ENCODE data around the gene SERPINE2.

Gene SERPINE2, protein sequence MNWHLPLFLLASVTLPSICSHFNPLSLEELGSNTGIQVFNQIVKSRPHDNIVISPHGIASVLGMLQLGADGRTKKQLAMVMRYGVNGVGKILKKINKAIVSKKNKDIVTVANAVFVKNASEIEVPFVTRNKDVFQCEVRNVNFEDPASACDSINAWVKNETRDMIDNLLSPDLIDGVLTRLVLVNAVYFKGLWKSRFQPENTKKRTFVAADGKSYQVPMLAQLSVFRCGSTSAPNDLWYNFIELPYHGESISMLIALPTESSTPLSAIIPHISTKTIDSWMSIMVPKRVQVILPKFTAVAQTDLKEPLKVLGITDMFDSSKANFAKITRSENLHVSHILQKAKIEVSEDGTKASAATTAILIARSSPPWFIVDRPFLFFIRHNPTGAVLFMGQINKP

DNA sequence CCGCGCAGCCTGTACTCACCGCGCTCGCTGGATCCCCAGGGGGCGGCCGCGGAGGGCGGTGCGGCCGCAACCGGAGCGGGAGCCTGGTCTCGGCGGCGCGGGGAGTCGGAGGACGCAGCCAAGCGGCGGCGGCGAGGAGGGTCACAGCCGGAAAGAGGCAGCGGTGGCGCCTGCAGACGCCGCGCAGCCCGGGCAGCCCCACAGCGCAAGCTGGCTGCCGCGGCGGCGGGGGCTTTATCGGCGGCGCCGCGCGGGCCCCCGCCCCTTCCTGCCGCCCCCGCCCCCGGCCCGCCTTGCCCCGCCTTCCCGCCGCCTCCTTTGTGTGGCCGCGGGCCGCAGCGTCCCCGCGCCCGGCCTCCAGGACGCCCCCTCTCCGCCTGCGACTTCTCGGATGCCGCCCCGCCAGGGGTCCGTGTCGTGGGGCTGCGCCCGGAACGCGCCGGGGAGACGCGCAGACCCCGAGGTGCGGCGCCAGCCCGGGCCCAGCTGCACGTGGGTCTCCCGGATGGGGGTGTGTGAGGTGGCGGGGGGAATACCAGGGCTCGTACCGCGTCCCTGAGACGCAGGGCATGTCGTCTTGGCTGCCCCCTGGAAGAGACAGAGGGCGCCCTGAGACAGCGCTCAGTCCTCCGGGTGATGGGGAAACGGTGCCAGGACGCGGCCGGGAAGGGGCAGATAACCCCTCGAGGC, at the start of gene SERPINE2:
SERPINE2 (minus strand) TSS at position 207 of the 690 bp plus-strand sequence. CDS start 37,386 bp downstream, outside the sequence.
- Histone ChIP-seq H3K4me3 (ENCODE audit: low read length) (peak within 1 kb of the TSS; percentile 41), H3K27me3 (ENCODE audit: control insufficient read depth, low read length) (peaks cover 58% of the 10 kb centered on the region), H3K27ac (ENCODE audit: low read depth, low read length) (no peak within 1 kb of the TSS), H3K9me3 (ENCODE audit: control insufficient read depth, insufficient read depth, low read length) (no peaks in the 10 kb centered on the region), H3K4me1 (ENCODE audit: control insufficient read depth, low read length) (peaks cover 15% of the 10 kb centered on the region), H3K4me2 (ENCODE audit: low read length) (peak within 1 kb of the TSS; percentile 47), H3K9me2 (replicated peaks; ENCODE audit: control insufficient read depth, low read length) (no peaks in the 10 kb centered on the region), H3K79me2 (ENCODE audit: control insufficient read depth, low read length) (no peaks in the 10 kb centered on the region), H3K36me3 (ENCODE audit: control insufficient read depth, low read length) (no peaks in the 10 kb centered on the region), H4K20me1 (ENCODE audit: control insufficient read depth, insufficient read depth, low read depth, low read length) (no peaks in the 10 kb centered on the region; the same call in 1 of the 2 replicates), H3F3A (ENCODE audit: control insufficient read depth, insufficient read depth) (no peaks in the 10 kb centered on the region)
- TF ChIP-seq EZH2phosphoT487 (IDR thresholded peaks at IDR 0.05; ENCODE audit: borderline replicate concordance, low read length): no peak
- TF ChIP-seq, protein P1, sequence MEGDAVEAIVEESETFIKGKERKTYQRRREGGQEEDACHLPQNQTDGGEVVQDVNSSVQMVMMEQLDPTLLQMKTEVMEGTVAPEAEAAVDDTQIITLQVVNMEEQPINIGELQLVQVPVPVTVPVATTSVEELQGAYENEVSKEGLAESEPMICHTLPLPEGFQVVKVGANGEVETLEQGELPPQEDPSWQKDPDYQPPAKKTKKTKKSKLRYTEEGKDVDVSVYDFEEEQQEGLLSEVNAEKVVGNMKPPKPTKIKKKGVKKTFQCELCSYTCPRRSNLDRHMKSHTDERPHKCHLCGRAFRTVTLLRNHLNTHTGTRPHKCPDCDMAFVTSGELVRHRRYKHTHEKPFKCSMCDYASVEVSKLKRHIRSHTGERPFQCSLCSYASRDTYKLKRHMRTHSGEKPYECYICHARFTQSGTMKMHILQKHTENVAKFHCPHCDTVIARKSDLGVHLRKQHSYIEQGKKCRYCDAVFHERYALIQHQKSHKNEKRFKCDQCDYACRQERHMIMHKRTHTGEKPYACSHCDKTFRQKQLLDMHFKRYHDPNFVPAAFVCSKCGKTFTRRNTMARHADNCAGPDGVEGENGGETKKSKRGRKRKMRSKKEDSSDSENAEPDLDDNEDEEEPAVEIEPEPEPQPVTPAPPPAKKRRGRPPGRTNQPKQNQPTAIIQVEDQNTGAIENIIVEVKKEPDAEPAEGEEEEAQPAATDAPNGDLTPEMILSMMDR (IDR thresholded peaks at IDR 0.05; ENCODE audit: low read depth, low read length, poor library complexity, severe bottlenecking): no peak

DNA sequence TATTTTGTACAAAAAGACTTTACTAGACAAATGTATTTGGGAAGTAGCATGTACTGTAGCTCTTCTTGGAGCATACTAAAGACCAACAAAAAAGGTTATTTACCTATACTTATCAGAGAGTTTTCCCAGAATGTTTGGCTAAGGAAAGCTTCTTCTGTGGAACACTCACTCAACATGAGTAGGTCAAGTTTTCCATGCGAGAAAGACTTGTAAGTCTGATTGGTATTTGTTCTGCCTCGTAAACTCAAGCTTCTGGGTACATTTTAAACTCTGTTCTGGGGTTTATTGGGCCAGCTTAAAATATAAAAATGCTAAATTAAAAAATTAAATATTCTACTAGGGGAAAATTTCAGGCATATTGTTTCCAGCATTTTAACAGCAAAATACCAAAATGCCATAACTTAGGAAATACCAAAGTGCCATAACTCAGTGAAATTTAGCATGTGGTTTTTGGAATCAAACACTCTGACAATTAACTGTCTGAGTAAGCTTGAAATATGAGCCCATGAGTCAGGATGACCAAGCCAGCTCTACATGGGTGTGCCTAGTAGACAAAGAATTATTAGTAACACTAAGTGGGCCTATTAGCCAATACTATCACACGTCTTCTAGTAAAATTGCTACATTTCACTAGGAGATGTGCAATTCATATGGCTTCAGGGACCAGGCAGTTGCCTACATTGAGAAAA, 47.3 kb upstream of the SERPINE2 start:
- Histone ChIP-seq H3K4me2 (ENCODE audit: low read length) (no peak overlapping the region), H3K9me2 (replicated peaks; ENCODE audit: control insufficient read depth, low read length) (no peaks in the 10 kb centered on the region), H3K9me3 (ENCODE audit: control insufficient read depth, insufficient read depth, low read length) (no peaks in the 10 kb centered on the region), H3K4me1 (ENCODE audit: control insufficient read depth, low read length) (no peaks in the 10 kb centered on the region), H3F3A (ENCODE audit: control insufficient read depth, insufficient read depth) (no peaks in the 10 kb centered on the region), H3K27ac (ENCODE audit: low read depth, low read length) (no peak overlapping the region), H3K36me3 (ENCODE audit: control insufficient read depth, low read length) (no peaks in the 10 kb centered on the region), H3K27me3 (ENCODE audit: control insufficient read depth, low read length) (no peaks in the 10 kb centered on the region), H3K4me3 (ENCODE audit: low read length) (no peak overlapping the region), H4K20me1 (ENCODE audit: control insufficient read depth, insufficient read depth, low read depth, low read length) (no peaks in the 10 kb centered on the region), H3K79me2 (ENCODE audit: control insufficient read depth, low read length) (no peaks in the 10 kb centered on the region)
- no peak for TF ChIP-seq EZH2phosphoT487 (IDR thresholded peaks at IDR 0.05; ENCODE audit: borderline replicate concordance, low read length)
- TF ChIP-seq, protein P1 (IDR thresholded peaks at IDR 0.05; ENCODE audit: low read depth, low read length, poor library complexity, severe bottlenecking): no peak

DNA sequence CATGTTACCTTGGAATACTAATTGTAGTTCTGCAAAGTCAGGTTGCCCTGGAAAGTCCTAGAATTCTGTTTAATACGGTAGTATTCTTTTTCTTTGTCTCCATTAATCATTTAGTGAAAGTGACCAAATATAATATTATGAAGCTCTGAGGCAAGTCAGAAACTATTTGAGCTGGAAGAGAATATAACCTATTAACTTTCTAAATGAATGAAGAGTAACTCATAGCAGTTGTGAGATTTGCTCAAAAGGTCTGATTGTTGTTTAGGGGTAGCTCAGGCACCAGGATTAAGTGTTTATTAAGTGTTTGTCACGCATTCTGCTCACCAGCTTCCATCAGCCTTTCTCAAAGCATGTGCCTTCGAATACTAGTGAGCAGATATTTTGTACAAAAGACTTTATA, 46.7 kb upstream of the SERPINE2 start:
- Histone ChIP-seq H3K79me2 (ENCODE audit: control insufficient read depth, low read length) (no peaks in the 10 kb centered on the region), H3K36me3 (ENCODE audit: control insufficient read depth, low read length) (no peaks in the 10 kb centered on the region), H3K9me3 (ENCODE audit: control insufficient read depth, insufficient read depth, low read length) (no peaks in the 10 kb centered on the region), H3K4me1 (ENCODE audit: control insufficient read depth, low read length) (no peaks in the 10 kb centered on the region), H3K4me2 (ENCODE audit: low read length) (no peak overlapping the region), H3K27ac (ENCODE audit: low read depth, low read length) (no peak overlapping the region), H4K20me1 (ENCODE audit: control insufficient read depth, insufficient read depth, low read depth, low read length) (no peaks in the 10 kb centered on the region), H3K27me3 (ENCODE audit: control insufficient read depth, low read length) (no peaks in the 10 kb centered on the region), H3F3A (ENCODE audit: control insufficient read depth, insufficient read depth) (no peaks in the 10 kb centered on the region), H3K9me2 (replicated peaks; ENCODE audit: control insufficient read depth, low read length) (no peaks in the 10 kb centered on the region), H3K4me3 (ENCODE audit: low read length) (no peak overlapping the region)
- TF ChIP-seq, protein P1 (IDR thresholded peaks at IDR 0.05; ENCODE audit: low read depth, low read length, poor library complexity, severe bottlenecking): no peak
- TF ChIP-seq EZH2phosphoT487 (IDR thresholded peaks at IDR 0.05; ENCODE audit: borderline replicate concordance, low read length): no peak
